SK-N-SH treated with all-trans-retinoic acid at 6 μM for 48 hours (cell line): Measurements from ENCODE around the gene TESMIN.

ENCODE experiments used
- BACH2 ChIP-seq: fragments of 250-450 bp; sonication (Bioruptor Pico); IDR thresholded peaks from 2 replicates; pipeline ENCODE4 v1.9.0; 2021; ENCODE audit warnings: mild to moderate bottlenecking, borderline replicate concordance
- ESRRG ChIP-seq: fragments of 250-450 bp; sonication (Bioruptor Pico); IDR thresholded peaks from 2 replicates; pipeline ENCODE4 v1.6.1; 2021; ENCODE audit warnings: mild to moderate bottlenecking
- GLIS3 ChIP-seq: fragments of 250-450 bp; sonication (Bioruptor Pico); IDR thresholded peaks from 2 replicates; pipeline ENCODE4 v1.5.0; 2020; ENCODE audit warnings: mild to moderate bottlenecking, moderate library complexity
- TCF4 ChIP-seq: fragments of 250-450 bp; sonication (Bioruptor Pico); IDR thresholded peaks from 2 replicates; pipeline ENCODE4 v1.8.0; 2021; ENCODE audit warnings: mild to moderate bottlenecking, moderate library complexity, borderline replicate concordance
- TOX ChIP-seq: fragments of 250-450 bp; sonication (Bioruptor Pico); IDR thresholded peaks from 2 replicates; pipeline ENCODE4 v1.8.0; 2021; ENCODE audit warnings: mild to moderate bottlenecking, moderate library complexity, borderline replicate concordance
- ZFP3 ChIP-seq: fragments of 250-450 bp; sonication (Bioruptor Pico); IDR thresholded peaks from 2 replicates; pipeline ENCODE4 v1.5.0; 2020; ENCODE audit warnings: mild to moderate bottlenecking, moderate library complexity
- ZNF70 ChIP-seq: fragments of 450-650 bp; formaldehyde crosslinking; IDR thresholded peaks from 2 replicates; pipeline ENCODE4 v1.5.0; 2020; ENCODE audit warnings: mild to moderate bottlenecking, moderate library complexity
- TF ChIP-seq, protein P1 (sequence below): fragments of 250-450 bp; sonication (Bioruptor Pico); IDR thresholded peaks from 2 replicates; pipeline ENCODE4 v1.5.0; 2020; ENCODE audit warnings: mild to moderate bottlenecking, moderate library complexity
- TF ChIP-seq, protein P2 (sequence below): fragments of 250-450 bp; sonication (Bioruptor Pico); IDR thresholded peaks from 2 replicates; pipeline ENCODE4 v1.5.1; 2020; ENCODE audit warnings: low read depth, mild to moderate bottlenecking, moderate library complexity

DNA sequence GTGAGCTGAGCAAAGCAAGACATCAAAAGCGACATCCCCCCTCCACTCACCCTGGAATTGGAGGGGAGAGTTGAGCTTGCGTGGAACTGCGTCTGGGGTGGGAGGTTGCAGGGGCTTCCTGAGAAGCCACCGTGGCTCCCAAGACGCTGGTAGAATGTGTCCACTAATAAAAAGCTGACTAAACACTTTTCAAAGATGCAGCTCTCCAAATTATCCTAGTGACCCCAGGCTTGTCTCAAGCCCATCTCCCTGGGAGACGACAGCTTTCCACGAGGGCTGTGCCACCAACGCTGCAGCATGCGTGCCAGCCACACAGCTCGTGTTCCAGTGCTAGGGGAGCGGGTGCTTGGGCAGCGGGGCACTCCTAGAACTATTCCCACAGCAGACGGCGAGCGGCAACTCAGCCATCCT is 73.3 kb downstream of the TESMIN start:
- TF ChIP-seq ESRRG (CRISPR knock-in tag) (no peak), TOX (CRISPR knock-in tag) (no peak), ZFP3 (CRISPR knock-in tag) (no peak), ZNF70 (CRISPR knock-in tag) (no peak), TCF4 (no peak), BACH2 (CRISPR knock-in tag) (no peak), GLIS3 (CRISPR knock-in tag) (no peak)
- TF ChIP-seq, protein P1, sequence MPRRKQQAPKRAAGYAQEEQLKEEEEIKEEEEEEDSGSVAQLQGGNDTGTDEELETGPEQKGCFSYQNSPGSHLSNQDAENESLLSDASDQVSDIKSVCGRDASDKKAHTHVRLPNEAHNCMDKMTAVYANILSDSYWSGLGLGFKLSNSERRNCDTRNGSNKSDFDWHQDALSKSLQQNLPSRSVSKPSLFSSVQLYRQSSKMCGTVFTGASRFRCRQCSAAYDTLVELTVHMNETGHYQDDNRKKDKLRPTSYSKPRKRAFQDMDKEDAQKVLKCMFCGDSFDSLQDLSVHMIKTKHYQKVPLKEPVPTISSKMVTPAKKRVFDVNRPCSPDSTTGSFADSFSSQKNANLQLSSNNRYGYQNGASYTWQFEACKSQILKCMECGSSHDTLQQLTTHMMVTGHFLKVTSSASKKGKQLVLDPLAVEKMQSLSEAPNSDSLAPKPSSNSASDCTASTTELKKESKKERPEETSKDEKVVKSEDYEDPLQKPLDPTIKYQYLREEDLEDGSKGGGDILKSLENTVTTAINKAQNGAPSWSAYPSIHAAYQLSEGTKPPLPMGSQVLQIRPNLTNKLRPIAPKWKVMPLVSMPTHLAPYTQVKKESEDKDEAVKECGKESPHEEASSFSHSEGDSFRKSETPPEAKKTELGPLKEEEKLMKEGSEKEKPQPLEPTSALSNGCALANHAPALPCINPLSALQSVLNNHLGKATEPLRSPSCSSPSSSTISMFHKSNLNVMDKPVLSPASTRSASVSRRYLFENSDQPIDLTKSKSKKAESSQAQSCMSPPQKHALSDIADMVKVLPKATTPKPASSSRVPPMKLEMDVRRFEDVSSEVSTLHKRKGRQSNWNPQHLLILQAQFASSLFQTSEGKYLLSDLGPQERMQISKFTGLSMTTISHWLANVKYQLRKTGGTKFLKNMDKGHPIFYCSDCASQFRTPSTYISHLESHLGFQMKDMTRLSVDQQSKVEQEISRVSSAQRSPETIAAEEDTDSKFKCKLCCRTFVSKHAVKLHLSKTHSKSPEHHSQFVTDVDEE (CRISPR knock-in tag), result no peak
- TF ChIP-seq, protein P2, sequence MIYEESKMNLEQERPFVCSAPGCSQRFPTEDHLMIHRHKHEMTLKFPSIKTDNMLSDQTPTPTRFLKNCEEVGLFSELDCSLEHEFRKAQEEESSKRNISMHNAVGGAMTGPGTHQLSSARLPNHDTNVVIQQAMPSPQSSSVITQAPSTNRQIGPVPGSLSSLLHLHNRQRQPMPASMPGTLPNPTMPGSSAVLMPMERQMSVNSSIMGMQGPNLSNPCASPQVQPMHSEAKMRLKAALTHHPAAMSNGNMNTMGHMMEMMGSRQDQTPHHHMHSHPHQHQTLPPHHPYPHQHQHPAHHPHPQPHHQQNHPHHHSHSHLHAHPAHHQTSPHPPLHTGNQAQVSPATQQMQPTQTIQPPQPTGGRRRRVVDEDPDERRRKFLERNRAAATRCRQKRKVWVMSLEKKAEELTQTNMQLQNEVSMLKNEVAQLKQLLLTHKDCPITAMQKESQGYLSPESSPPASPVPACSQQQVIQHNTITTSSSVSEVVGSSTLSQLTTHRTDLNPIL, result no peak
